GM06990 (cell line): ENCODE results near the gene TMEM140.

Source experiments
- DNase-seq: peaks from one replicate; pipeline ENCODE4 v3.0.0-alpha.2; 2011; ENCODE audit not compliant: insufficient read length; ENCODE audit errors: extremely low read depth
- H3K27me3 ChIP-seq: replicated peaks from 2 replicates; pipeline ENCODE4 v1.6.0; 2011; ENCODE audit warnings: low read length; ENCODE audit not compliant: control insufficient read depth, insufficient read depth
- H3K36me3 ChIP-seq: 2 replicates; pipeline ENCODE4 v1.5.1; 2011; ENCODE audit warnings: low read length; ENCODE audit not compliant: control insufficient read depth, insufficient read depth
- H3K4me3 ChIP-seq: replicated peaks from 2 replicates; pipeline ENCODE4 v1.5.1; 2011; ENCODE audit warnings: low read depth, mild to moderate bottlenecking, control low read depth, low read length
- CTCF ChIP-seq: IDR thresholded peaks from 2 replicates; pipeline ENCODE4 v1.5.1; 2011; ENCODE audit warnings: low read length, control low read depth, mild to moderate bottlenecking, inconsistent platforms; ENCODE audit not compliant: insufficient read depth, poor library complexity, severe bottlenecking

Gene TMEM140

GRCh38 chr7:135151533-135151932 lies 3.7 kb downstream of the TMEM140 start:
- H3K4me3 ChIP-seq: no peak overlapping the region
- no peak for TF ChIP-seq CTCF

GRCh38 chr7:135152442-135152841 lies 4.6 kb downstream of the TMEM140 start:
- no peak overlapping the region for H3K4me3 ChIP-seq
- peaks cover 3% of the 10 kb centered on the region for H3K36me3 ChIP-seq
- H3K27me3 ChIP-seq: no peaks in the 10 kb centered on the region
- no peak for DNase-seq
- no peak for TF ChIP-seq CTCF

More at GRCh38 chr7:135151533-135151932, 3.7 kb downstream of the TMEM140 start:
- no peak for DNase-seq
- no peaks in the 10 kb centered on the region for H3K36me3 ChIP-seq
- no peaks in the 10 kb centered on the region for H3K27me3 ChIP-seq

- no peak for TF ChIP-seq CTCF
- no peak for DNase-seq
- Histone ChIP-seq H3K27me3 (no peaks in the 10 kb centered on the region), H3K4me3 (no peak overlapping the region), H3K36me3 (peaks cover 8% of the 10 kb centered on the region)
These were observed 6.9 kb downstream of the TMEM140 start for GRCh38 chr7:135154734-135155133.

GRCh38 chr7:135156290-135156689 lies 8.4 kb downstream of the TMEM140 start:
- Histone ChIP-seq H3K27me3 (no peaks in the 10 kb centered on the region), H3K4me3 (no peak overlapping the region), H3K36me3 (peaks cover 8% of the 10 kb centered on the region)
- DNase-seq: no peak
- TF ChIP-seq CTCF: no peak

- TF ChIP-seq CTCF: no peak
- Histone ChIP-seq H3K27me3 (no peaks in the 10 kb centered on the region), H3K36me3 (peaks cover 8% of the 10 kb centered on the region), H3K4me3 (no peak overlapping the region)
- no peak for DNase-seq
These were observed 10.3 kb downstream of the TMEM140 start for GRCh38 chr7:135158141-135158655.

- no peak for TF ChIP-seq CTCF
- DNase-seq: no peak
- Histone ChIP-seq H3K4me3 (no peak overlapping the region), H3K27me3 (no peaks in the 10 kb centered on the region), H3K36me3 (peaks cover 8% of the 10 kb centered on the region)
These were observed 11.0 kb downstream of the TMEM140 start for GRCh38 chr7:135158874-135159273.
